ENCODE data around the gene PLAAT2. TPM values are rescaled to one million over a fixed set of nuclear protein-coding genes. Genes with fewer than 3 reads are reported as not detected.
"Not testable (repeated sequence)": the region's sequence is repeated elsewhere in the genome, so short reads cannot be mapped to it uniquely, and the experiment has no call there.

PLAAT2 gene
- total RNA-seq, 1 donor: not detected

GRCh38 chr11:63590024-63590788 lies 27.0 kb upstream of the PLAAT2 start:
- no peaks in the 10 kb centered on the region for H3K27me3 ChIP-seq (ENCODE audit: insufficient read depth, low read length)
- H3K9me3 ChIP-seq (ENCODE audit: low read depth, low read length): no peaks in the 10 kb centered on the region

GRCh38 chr11:63589000-63589399 lies 25.8 kb upstream of the PLAAT2 start:
- Histone ChIP-seq H3K27me3 (ENCODE audit: insufficient read depth, low read length) (no peaks in the 10 kb centered on the region), H3K4me1 (ENCODE audit: insufficient read depth, low read length) (no peaks in the 10 kb centered on the region), H3K4me3 (ENCODE audit: low read length) (no peak overlapping the region), H3K9me3 (ENCODE audit: low read depth, low read length) (no peaks in the 10 kb centered on the region)

More at GRCh38 chr11:63590024-63590788, 27.0 kb upstream of the PLAAT2 start:
- Histone ChIP-seq H3K4me3 (ENCODE audit: low read length) (no peak overlapping the region), H3K4me1 (ENCODE audit: insufficient read depth, low read length) (no peaks in the 10 kb centered on the region)

GRCh38 chr11:63586451-63587166 lies 23.4 kb upstream of the PLAAT2 start:
- Histone ChIP-seq H3K4me3 (ENCODE audit: low read length) (no peak overlapping the region), H3K27me3 (ENCODE audit: insufficient read depth, low read length) (no peaks in the 10 kb centered on the region), H3K9me3 (ENCODE audit: low read depth, low read length) (no peaks in the 10 kb centered on the region), H3K4me1 (ENCODE audit: insufficient read depth, low read length) (no peaks in the 10 kb centered on the region)

GRCh38 chr11:63583357-63583677 lies 20.1 kb upstream of the PLAAT2 start:
- Histone ChIP-seq H3K4me3 (ENCODE audit: low read length) (no peak overlapping the region), H3K27me3 (ENCODE audit: insufficient read depth, low read length) (no peaks in the 10 kb centered on the region), H3K4me1 (ENCODE audit: insufficient read depth, low read length) (no peaks in the 10 kb centered on the region), H3K9me3 (ENCODE audit: low read depth, low read length) (peaks cover 6% of the 10 kb centered on the region)

GRCh38 chr11:63581224-63581623 lies 18.0 kb upstream of the PLAAT2 start:
- not testable (repeated sequence) for H3K4me1 ChIP-seq (ENCODE audit: insufficient read depth, low read length); H3K27me3 ChIP-seq (ENCODE audit: insufficient read depth, low read length); H3K4me3 ChIP-seq (ENCODE audit: low read length); H3K9me3 ChIP-seq (ENCODE audit: low read depth, low read length)

- not testable (repeated sequence) for H3K4me3 ChIP-seq (ENCODE audit: low read length); H3K27me3 ChIP-seq (ENCODE audit: insufficient read depth, low read length); H3K9me3 ChIP-seq (ENCODE audit: low read depth, low read length)
- H3K4me1 ChIP-seq (ENCODE audit: insufficient read depth, low read length): peaks cover 13% of the 10 kb centered on the region
These were observed 15.7 kb upstream of the PLAAT2 start for GRCh38 chr11:63578882-63579281.

GRCh38 chr11:63574856-63575602 lies 11.8 kb upstream of the PLAAT2 start:
- Histone ChIP-seq H3K9me3 (ENCODE audit: low read depth, low read length) (peaks cover 3% of the 10 kb centered on the region), H3K4me1 (ENCODE audit: insufficient read depth, low read length) (peaks cover 19% of the 10 kb centered on the region), H3K27me3 (ENCODE audit: insufficient read depth, low read length) (no peaks in the 10 kb centered on the region), H3K4me3 (ENCODE audit: low read length) (no peak overlapping the region)

- H3K4me3 ChIP-seq (ENCODE audit: low read length): no peak overlapping the region
- H3K27me3 ChIP-seq (ENCODE audit: insufficient read depth, low read length): no peaks in the 10 kb centered on the region
These were observed 11.0 kb upstream of the PLAAT2 start for GRCh38 chr11:63573881-63574855.

GRCh38 chr11:63572026-63572688 lies 9.0 kb upstream of the PLAAT2 start:
- H3K4me1 ChIP-seq (ENCODE audit: insufficient read depth, low read length): peaks cover 29% of the 10 kb centered on the region
- no peaks in the 10 kb centered on the region for H3K9me3 ChIP-seq (ENCODE audit: low read depth, low read length)
- H3K27me3 ChIP-seq (ENCODE audit: insufficient read depth, low read length): no peaks in the 10 kb centered on the region
- no peak overlapping the region for H3K4me3 ChIP-seq (ENCODE audit: low read length)

More at GRCh38 chr11:63573881-63574855, 11.0 kb upstream of the PLAAT2 start:
- Histone ChIP-seq H3K9me3 (ENCODE audit: low read depth, low read length) (no peaks in the 10 kb centered on the region), H3K4me1 (ENCODE audit: insufficient read depth, low read length) (peaks cover 19% of the 10 kb centered on the region)

- H3K4me1 ChIP-seq (ENCODE audit: insufficient read depth, low read length): peaks cover 44% of the 10 kb centered on the region
These were observed 6.4 kb upstream of the PLAAT2 start for GRCh38 chr11:63569570-63569969.

GRCh38 chr11:63567044-63567840 lies 4.1 kb upstream of the PLAAT2 start:
- Histone ChIP-seq H3K9me3 (ENCODE audit: low read depth, low read length) (no peaks in the 10 kb centered on the region), H3K27me3 (ENCODE audit: insufficient read depth, low read length) (no peaks in the 10 kb centered on the region), H3K4me1 (ENCODE audit: insufficient read depth, low read length) (peaks cover 41% of the 10 kb centered on the region), H3K4me3 (ENCODE audit: low read length) (no peak overlapping the region)

More at GRCh38 chr11:63569570-63569969, 6.4 kb upstream of the PLAAT2 start:
- Histone ChIP-seq H3K9me3 (ENCODE audit: low read depth, low read length) (no peaks in the 10 kb centered on the region), H3K4me3 (ENCODE audit: low read length) (no peak overlapping the region), H3K27me3 (ENCODE audit: insufficient read depth, low read length) (no peaks in the 10 kb centered on the region)

- H3K9me3 ChIP-seq (ENCODE audit: low read depth, low read length): no peaks in the 10 kb centered on the region
- H3K27me3 ChIP-seq (ENCODE audit: insufficient read depth, low read length): no peaks in the 10 kb centered on the region
- peaks cover 49% of the 10 kb centered on the region for H3K4me1 ChIP-seq (ENCODE audit: insufficient read depth, low read length)
- H3K4me3 ChIP-seq (ENCODE audit: low read length): no peak overlapping the region
These were observed 1.7 kb upstream of the PLAAT2 start for GRCh38 chr11:63564784-63565350.
